HG02938 (cell line): ENCODE results near the gene SLC7A8.

Source experiments
- ATAC-seq: cut with Tn5 transposase; IDR thresholded peaks from one replicate; pipeline ENCODE4 v1.9.1; 2021; ENCODE audit warnings: mild to moderate bottlenecking, moderate library complexity; ENCODE audit not compliant: unreplicated experiment

The SLC7A8 gene

GRCh38 chr14:23183158-23183470 lies 346 bp downstream of the SLC7A8 start:
- no peak for ATAC-seq

DNA sequence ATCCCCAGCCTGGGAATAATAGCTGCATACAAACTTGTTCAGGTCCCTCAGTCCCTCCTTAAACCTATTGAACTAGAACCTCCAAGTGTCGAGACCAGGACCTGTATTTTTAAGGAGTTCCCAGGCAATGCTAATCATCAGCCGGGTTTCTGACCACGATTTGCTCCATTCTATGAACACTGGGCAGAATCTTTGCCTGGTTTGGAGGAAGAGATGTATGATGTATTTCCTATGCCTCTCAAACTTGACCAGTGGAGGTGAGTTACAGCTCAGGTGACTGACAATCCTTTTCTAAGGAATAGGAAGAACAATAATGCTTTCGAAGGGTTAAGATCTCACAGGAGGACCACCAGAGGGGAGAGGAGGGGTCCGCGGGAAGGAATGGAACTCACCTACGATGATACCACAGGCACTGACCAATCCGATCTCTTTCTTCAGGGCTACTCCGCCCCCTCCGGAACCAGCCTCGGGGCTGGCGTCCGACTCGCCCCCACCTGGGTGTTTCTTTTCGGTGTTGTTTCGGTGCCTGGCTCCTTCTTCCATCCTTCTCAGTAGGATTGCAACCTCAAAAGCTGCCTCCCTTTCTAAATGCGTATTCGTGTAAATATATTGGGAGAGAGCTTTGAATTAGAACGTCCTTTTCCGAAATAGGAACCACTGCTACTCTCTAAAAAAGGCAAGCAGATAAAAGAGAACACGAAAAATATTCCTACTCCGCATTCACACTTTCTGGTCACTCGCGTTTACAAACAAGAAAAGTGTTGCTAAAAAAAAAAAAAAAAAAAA lies 895 bp downstream of the SLC7A8 start:
- ATAC-seq, result no peak

DNA sequence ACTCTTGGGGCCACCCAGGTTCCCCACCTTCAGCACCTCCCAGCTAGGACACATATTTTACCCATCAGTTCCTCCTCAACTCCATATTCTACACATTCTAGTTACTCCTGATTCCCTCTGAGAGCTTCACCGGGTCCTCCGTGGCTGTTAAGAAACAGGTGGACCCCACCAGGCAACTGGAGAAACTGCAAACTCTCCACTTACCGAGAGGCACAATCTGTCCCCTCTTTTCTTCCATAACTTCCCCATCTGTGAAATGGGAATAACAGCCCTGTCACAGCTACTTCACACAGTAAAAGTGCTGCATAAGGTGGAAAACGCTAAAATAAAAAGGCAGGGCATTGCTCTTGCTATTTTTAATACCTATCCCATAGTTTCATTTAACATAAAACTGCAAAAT lies 1.5 kb downstream of the SLC7A8 start:
- ATAC-seq, result no peak

DNA sequence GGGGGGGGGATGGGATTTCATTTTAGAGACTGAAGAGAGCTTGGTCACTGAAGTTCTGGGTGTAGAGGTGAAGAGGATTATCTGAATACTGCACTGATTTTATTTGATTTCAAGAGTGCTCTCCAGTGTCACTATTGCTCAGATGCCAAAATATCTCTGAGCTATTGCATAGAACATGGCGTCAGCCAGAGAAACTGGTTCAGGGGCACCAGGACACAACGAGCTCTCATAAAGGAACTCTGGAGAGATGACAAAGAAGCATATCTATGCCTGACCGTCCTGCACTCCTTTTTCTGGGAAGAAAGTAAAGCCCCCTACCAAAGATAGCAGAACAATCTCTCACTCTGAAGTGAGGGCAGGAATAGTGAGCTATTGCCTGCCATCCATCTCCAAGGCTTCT lies 2.0 kb downstream of the SLC7A8 start:
- ATAC-seq, result no peak

GRCh38 chr14:23177181-23177580 lies 6.3 kb downstream of the SLC7A8 start:
- ATAC-seq, result no peak

- no peak for ATAC-seq
Observed at GRCh38 chr14:23175823-23176222, 7.6 kb downstream of the SLC7A8 start.

GRCh38 chr14:23174296-23175184 lies 8.9 kb downstream of the SLC7A8 start:
- no peak for ATAC-seq

DNA sequence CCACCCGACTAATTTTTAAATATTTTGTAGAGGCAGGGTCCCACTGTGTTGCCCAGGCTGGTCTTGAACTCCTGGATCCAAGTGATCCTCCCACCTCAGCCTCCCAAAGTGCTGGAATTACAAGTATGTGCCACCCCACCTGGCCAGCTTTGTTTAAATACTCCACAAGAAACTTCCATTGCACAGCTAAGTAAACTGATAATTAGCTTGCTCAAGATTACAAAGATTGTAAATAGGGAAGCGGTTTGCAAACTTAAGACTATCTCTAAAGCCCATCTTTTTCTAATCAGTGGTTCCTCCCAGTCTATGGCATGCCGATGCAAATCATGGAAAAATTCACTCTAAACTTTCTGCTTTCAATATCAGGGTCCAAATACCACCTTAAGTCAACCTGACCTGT lies 9.7 kb downstream of the SLC7A8 start:
- no peak for ATAC-seq

DNA sequence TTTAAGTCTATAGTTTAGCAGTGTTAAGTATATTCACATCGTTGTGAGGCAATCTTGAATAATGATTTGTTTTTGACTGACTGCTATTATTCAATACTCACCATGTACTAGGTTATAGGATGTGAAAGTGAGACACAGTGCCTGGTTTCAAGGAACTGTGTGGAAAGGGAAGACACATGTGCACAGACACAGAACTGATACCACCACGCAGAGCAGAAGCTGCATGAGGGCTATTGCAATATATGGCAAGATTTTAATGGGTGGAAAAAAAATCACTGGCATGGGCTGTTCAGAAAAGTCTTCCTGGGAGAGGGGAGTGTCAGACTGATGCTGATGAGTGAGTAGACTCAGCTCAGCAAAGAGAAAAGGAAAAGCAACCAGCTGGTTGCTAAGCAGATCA lies 10.4 kb downstream of the SLC7A8 start:
- no peak for ATAC-seq

- ATAC-seq, result no peak
Observed at GRCh38 chr14:23172574-23172973, 10.9 kb downstream of the SLC7A8 start.

- no peak for ATAC-seq
Observed at GRCh38 chr14:23172096-23172495, 11.4 kb downstream of the SLC7A8 start.

DNA sequence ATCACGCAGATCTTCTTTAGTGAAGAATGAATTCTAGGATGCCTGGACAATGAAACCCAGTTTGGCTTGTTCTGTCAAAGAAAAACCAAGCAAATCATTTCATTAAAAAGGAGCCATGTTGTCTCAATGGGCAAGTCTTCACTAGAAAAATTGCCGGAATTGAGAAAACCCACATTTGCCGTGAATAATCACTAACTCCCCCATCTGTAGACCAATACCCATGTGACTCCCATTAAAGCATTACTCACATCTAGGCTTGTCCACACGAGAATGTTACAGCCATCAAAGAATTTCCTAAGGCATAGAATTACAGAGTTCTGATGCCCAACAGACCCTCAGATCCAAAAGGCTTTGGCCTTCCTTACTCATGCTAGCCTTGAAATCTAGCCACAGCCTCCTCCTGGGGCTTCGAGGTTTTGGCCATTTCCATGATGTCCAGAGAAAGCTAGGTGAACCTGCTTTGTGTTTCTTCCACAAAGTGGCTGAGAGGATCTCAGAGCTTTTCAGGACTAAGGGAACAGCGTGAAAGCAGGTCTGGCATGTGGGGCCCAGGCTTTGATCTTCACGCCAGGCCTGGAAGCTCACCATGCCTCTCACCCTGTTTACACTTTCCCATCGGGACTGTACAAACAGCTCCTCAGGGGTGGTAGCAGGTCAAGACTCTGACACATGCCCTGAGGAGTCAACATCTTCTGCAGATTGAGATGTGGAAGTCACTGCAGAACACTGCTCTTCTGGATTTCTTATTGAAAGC lies 12.1 kb downstream of the SLC7A8 start:
- ATAC-seq, result no peak

DNA sequence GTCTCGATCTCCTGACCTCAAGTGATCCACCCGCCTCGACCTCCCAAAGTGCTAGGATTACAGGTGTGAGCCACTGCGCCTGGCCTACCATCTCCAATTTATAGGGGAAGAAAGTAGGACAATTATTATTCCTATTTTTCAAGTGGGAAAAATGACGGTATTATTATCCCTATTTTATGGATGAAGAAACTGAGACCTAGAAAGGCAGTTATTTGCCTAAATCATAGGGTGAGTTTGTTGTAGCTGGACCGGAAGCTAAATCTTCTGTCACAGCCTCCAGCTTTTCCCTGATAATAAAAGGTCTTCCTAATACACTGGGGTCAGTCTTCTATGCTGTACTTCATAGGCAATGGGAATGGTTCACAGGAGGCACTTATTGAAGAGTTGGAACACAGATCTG lies 13.8 kb downstream of the SLC7A8 start:
- no peak for ATAC-seq

- ATAC-seq, result no peak
Observed at GRCh38 chr14:23168246-23168645, 15.2 kb downstream of the SLC7A8 start.

DNA sequence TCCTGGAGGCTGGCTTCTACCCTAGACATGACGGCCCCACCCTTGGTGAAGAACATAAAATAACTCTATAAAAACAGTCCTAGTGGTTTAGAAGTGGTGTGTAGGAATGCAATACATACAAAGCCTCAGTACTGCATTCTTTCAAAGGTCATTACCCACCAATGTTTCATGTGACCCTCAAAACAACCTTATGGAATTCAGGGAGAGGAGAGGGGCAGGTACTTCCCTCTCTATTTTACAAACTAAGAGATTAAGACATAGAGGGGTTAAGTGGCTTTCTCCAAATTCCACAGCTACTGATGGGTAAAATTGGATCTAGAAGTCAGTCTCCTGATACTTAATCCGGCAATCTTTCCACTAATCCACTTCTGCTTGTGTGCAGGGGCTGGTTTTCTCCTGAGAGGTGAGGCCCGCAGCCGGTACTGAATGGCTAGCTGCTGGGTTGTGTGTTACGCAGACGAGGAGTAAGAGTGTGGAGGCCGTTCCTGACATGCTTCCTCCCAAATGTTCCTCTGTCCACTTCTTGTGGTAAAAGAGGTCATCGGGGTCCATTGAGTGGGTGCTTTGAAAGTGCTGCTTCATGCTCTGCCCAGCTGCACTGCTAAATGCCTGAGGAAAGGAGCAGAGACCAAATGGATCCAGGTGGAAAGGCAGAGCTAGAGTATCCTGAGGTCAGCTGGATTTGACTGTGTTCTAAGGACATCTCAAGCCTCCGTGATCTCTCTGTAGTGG lies 16.2 kb downstream of the SLC7A8 start:
- no peak for ATAC-seq

DNA sequence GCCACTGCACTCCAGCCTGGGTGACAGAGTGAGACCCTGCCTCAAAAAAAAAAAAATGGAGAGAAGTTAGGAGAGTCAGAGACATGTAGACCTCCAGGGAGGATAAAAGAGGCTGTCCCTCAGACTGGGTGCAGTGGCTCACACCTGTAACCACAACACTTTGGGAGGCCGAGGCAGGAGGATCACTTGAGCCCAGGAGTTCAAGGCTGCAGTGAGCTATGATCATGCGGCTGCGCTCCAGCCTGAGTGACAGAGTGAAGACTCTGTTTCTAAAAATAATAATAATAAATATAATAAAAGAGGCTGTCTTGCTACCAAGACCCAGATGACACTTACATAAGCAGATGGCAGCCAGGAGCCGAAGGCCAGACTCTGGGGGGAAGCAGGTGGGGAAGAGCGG lies 18.5 kb downstream of the SLC7A8 start:
- no peak for ATAC-seq

DNA sequence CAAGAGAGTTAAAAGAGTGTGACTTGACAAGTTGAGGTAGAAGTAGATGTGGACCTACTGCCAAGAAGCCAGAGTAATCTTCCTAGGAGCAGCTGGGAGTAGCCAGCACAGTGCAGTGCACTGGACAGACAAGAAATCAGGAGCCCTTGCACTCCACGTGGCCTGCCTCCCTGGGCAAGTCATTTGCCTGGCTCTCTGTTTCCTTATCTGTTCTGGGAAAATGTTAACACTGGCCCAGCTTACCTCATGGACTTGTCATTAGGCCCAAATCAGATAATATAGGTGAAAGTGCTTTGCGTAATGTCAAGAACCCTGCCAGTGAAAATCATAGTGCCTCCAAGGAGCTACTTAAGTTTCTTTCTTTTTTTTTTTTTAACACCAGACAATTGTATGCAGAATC lies 19.2 kb downstream of the SLC7A8 start:
- no peak for ATAC-seq

GRCh38 chr14:23163830-23164229 lies 19.6 kb downstream of the SLC7A8 start:
- no peak for ATAC-seq

GRCh38 chr14:23162800-23163199 lies 20.7 kb downstream of the SLC7A8 start:
- ATAC-seq, result no peak

DNA sequence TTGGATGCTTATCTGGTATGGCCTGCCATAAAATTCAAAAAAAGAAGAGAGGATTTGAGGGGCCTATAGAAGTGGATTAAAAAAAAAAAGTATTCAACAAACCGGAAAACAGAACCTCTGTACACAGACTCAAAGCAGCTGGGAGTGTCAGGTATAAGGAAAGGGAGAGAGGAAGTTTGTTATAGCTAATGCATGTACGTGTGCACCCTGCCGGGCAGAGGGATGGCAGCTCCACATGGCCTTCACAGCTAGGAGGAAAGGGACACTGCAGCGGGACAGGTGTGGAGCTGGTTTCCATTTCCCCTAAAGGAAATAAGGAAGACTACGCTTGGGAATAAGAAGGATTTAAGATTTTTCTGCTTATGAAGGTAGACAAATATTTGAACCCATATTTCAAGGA lies 21.5 kb downstream of the SLC7A8 start:
- ATAC-seq, result no peak

- no peak for ATAC-seq
Observed at GRCh38 chr14:23160924-23161522, 22.4 kb downstream of the SLC7A8 start.
